SK-N-SH (cell line): ENCODE results near the gene KRT9. TPM values are rescaled to one million over a fixed set of nuclear protein-coding genes. Genes with fewer than 3 reads are reported as not detected.

ENCODE experiments used
- CTCF ChIA-PET: fragments of 300-600, 350-600 bp; formaldehyde crosslinking; extraction: SDS; loops from one replicate; lab custom pipeline; 2021; lab: Yijun Ruan, JAX
- POLR2A ChIA-PET: fragments of 350-600 bp; sonication (Branson Sonifier 250); formaldehyde crosslinking; extraction: SDS; loops from one replicate; lab custom pipeline; 2020; ENCODE audit warnings: antibody characterized with exemption, inconsistent platforms; lab: Yijun Ruan, JAX
- DNase-seq: peaks from one replicate; pipeline ENCODE4 v3.0.0; 2012
- H2AFZ ChIP-seq: fragments of 200-600 bp; sonication (generic); 2 replicates; pipeline ENCODE4 v1.8.1; 2016; ENCODE audit warnings: antibody characterized with exemption, mild to moderate bottlenecking, low read depth
- H3F3A ChIP-seq: fragments of 200-600 bp; sonication (generic); replicated peaks from 2 replicates; pipeline ENCODE3; 2016; ENCODE audit warnings: antibody characterized with exemption, mild to moderate bottlenecking; ENCODE audit not compliant: insufficient read depth
- H3K27ac ChIP-seq, 2 experiments: fragments of 200-500 bp in 1 of 2; fragments of 200-600 bp in 1 of 2; sonication (Bioruptor generic) in 1 of 2; sonication (generic), shearing (Covaris generic) in 1 of 2; 2 replicates each; pipeline versions ENCODE4 v1.5.1 to v1.6.1; 2014 to 2016; ENCODE audit warnings: low read depth in 2 of 2, inconsistent platforms in 1 of 2, low read length in 1 of 2, mild to moderate bottlenecking in 1 of 2, mixed read lengths in 1 of 2
- H3K27me3 ChIP-seq: fragments of 200-600 bp; sonication (generic), shearing (Covaris generic); 2 replicates; pipeline ENCODE4 v1.6.1; 2016; ENCODE audit warnings: mixed run types; ENCODE audit not compliant: insufficient read depth
- H3K36me3 ChIP-seq, 2 experiments: fragments of 200-500 bp in 1 of 2; fragments of 200-600 bp in 1 of 2; sonication (Bioruptor generic) in 1 of 2; sonication (generic) in 1 of 2; replicated peaks in 1 of 2; 2 replicates each; pipeline versions ENCODE3 to v1.5.1; 2014 to 2016; ENCODE audit warnings: low read length in 1 of 2, mild to moderate bottlenecking in 1 of 2; ENCODE audit not compliant: insufficient read depth in 2 of 2, control insufficient read depth in 1 of 2
- H3K4me1 ChIP-seq, 2 experiments: fragments of 200-500 bp in 1 of 2; fragments of 200-600 bp in 1 of 2; sonication (Bioruptor generic) in 1 of 2; sonication (generic), shearing (Covaris generic) in 1 of 2; 2 replicates each; pipeline versions ENCODE4 v1.5.1 to v1.6.1; 2014 to 2016; ENCODE audit warnings: low read depth in 1 of 2, low read length in 1 of 2, mixed run types in 1 of 2; ENCODE audit not compliant: insufficient read depth in 2 of 2, control insufficient read depth in 1 of 2
- H3K4me2 ChIP-seq: fragments of 200-600 bp; sonication (generic), shearing (Covaris generic); 2 replicates; pipeline ENCODE4 v1.6.1; 2017; ENCODE audit warnings: mixed run types
- H3K4me3 ChIP-seq, 2 experiments: fragments of 200-500 bp in 1 of 2; fragments of 200-600 bp in 1 of 2; sonication (Bioruptor generic) in 1 of 2; sonication (generic), shearing (Covaris generic) in 1 of 2; 2 replicates each; pipeline versions ENCODE4 v1.5.1 to v1.8.1; 2014 to 2016; ENCODE audit warnings: low read depth in 2 of 2, inconsistent platforms in 1 of 2, low read length in 1 of 2, mild to moderate bottlenecking in 1 of 2, mixed read lengths in 1 of 2, moderate library complexity in 1 of 2
- H3K79me2 ChIP-seq: fragments of 200-600 bp; sonication (generic); 2 replicates; pipeline ENCODE4 v1.8.1; 2017; ENCODE audit warnings: mild to moderate bottlenecking; ENCODE audit not compliant: insufficient read depth
- H3K9ac ChIP-seq: fragments of 200-600 bp; sonication (generic); 2 replicates; pipeline ENCODE4 v1.6.1; 2017; ENCODE audit warnings: mixed run types
- H3K9me2 ChIP-seq: fragments of 200-600 bp; sonication (generic); 2 replicates; pipeline ENCODE4 v1.6.1; 2017; ENCODE audit warnings: mixed run types
- H3K9me3 ChIP-seq: fragments of 200-600 bp; sonication (generic); 2 replicates; pipeline ENCODE4 v1.6.1; 2017; ENCODE audit warnings: mixed run types, mild to moderate bottlenecking, moderate library complexity
- H4K20me1 ChIP-seq: fragments of 200-600 bp; sonication (generic); 2 replicates; pipeline ENCODE4 v1.6.1; 2017; ENCODE audit warnings: mild to moderate bottlenecking, mixed run types; ENCODE audit not compliant: insufficient read depth
- ELF1 ChIP-seq: IDR thresholded peaks from 2 replicates; pipeline ENCODE4 v1.4.0; 2012
- FOSL2 ChIP-seq: IDR thresholded peaks from 2 replicates; pipeline ENCODE4 v1.4.0; 2012; ENCODE audit warnings: low read depth, mild to moderate bottlenecking, moderate library complexity, borderline replicate concordance
- GABPA ChIP-seq: IDR thresholded peaks from 2 replicates; pipeline ENCODE4 v1.4.0; 2012; ENCODE audit warnings: low read depth, mild to moderate bottlenecking
- GATA2 ChIP-seq: sonication (generic); formaldehyde crosslinking; IDR thresholded peaks from 2 replicates; pipeline ENCODE4 v1.5.0; 2020; ENCODE audit warnings: mild to moderate bottlenecking, missing genetic modification reagents
- MXI1 ChIP-seq: IDR thresholded peaks from 2 replicates; pipeline ENCODE4 v1.6.1; 2012; ENCODE audit warnings: mild to moderate bottlenecking, low read depth, low read length, improper control_type of control experiment
- RFX5 ChIP-seq: IDR thresholded peaks from 2 replicates; pipeline ENCODE4 v1.6.1; 2012; ENCODE audit warnings: mild to moderate bottlenecking, improper control_type of control experiment, low read length
- RXRA ChIP-seq: IDR thresholded peaks from 2 replicates; pipeline ENCODE4 v1.4.0; 2012; ENCODE audit warnings: low read depth, mild to moderate bottlenecking, borderline replicate concordance
- TEAD4 ChIP-seq: IDR thresholded peaks from 2 replicates; pipeline ENCODE4 v1.4.0; 2012; ENCODE audit warnings: mild to moderate bottlenecking, borderline replicate concordance; ENCODE audit not compliant: insufficient read depth
- YY1 ChIP-seq: IDR thresholded peaks from 2 replicates; pipeline ENCODE4 v1.4.0; 2012; ENCODE audit warnings: low read depth, mild to moderate bottlenecking
- WGBS: methylation state at CpG from one replicate; pipeline ENCODE4 v1.1.6; 2017; ENCODE audit warnings: low lambda C conversion rate; 5-methylcytosine and 5-hydroxymethylcytosine counted together
- polyA plus RNA-seq, 3 experiments: library from polyadenylated mRNA; depleted of rRNA; stranded (reverse); fragments of >200 nt; gene quantifications; 2 replicates each; pipeline ENCODE4 v1.2.3, GENCODE V29; 2012
- TF ChIP-seq, protein P1 (sequence below): IDR thresholded peaks from 2 replicates; pipeline ENCODE4 v1.4.0; 2012; ENCODE audit warnings: low read depth, borderline replicate concordance
- TF ChIP-seq, protein P2 (sequence below): fragments of 150-350 bp; IDR thresholded peaks from 2 replicates; pipeline ENCODE4 v1.6.1; 2016; ENCODE audit warnings: mild to moderate bottlenecking, low read depth, low read length
- TF ChIP-seq, protein P3 (sequence below): IDR thresholded peaks from 2 replicates; pipeline ENCODE4 v1.6.1; 2012; ENCODE audit warnings: mild to moderate bottlenecking, low read depth, low read length, moderate library complexity
- TF ChIP-seq, protein P4 (sequence below): IDR thresholded peaks from 2 replicates; pipeline ENCODE4; 2012
- TF ChIP-seq, protein P5 (sequence below): IDR thresholded peaks from 2 replicates; pipeline ENCODE4 v1.4.0; 2012; ENCODE audit warnings: low read depth, borderline replicate concordance

The KRT9 gene
- polyA plus RNA-seq, 1 of the 3 experiments (the other 2 are of a cell fraction): not detected

DNA sequence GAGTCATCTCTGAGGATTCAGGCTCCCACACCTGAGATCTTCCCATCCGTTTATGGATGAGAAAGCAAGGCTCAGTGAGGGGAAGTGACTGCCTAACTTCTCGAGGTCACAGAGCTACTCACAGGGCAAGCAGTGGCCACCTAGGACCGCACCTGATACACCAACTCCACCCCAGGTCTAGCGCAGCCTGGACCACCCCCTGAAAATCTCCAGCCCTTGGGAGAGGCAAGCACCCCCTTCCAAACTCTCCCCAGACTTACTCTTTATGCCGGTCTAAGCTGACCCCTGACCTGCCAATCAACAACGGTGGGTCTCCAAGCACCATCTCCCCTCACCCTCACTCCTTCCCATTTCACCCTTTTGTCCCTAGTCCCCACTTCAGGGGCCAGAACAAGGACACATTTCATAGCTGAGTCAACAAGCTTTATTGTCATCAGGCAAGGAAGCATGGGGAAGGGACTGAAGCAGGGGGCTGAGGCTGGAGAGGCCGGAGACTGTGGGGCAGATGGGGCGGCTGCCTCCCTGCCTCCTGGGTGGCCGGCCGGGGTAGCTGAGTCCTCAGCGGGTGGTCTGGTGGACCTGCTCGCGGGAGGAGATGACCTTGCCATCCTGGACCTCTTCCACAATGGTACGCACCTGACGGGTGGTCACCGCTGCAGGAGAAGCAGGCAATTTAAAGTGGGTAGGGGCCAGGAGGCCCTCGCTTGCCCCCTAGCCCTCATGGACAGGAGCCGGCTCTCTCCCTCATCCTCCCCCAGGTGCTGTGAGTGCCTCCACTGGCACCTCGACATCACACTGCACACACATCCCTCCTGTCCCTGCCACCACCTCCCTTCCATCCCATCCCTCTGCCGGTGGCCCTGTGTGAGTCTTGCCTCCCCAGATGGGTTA is 47.4 kb upstream of the KRT9 start (continued):
- TF ChIP-seq GATA2 (no peak), RFX5 (no peak), FOSL2 (no peak)
- TF ChIP-seq, protein P1, sequence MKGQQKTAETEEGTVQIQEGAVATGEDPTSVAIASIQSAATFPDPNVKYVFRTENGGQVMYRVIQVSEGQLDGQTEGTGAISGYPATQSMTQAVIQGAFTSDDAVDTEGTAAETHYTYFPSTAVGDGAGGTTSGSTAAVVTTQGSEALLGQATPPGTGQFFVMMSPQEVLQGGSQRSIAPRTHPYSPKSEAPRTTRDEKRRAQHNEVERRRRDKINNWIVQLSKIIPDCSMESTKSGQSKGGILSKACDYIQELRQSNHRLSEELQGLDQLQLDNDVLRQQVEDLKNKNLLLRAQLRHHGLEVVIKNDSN: no peak

DNA sequence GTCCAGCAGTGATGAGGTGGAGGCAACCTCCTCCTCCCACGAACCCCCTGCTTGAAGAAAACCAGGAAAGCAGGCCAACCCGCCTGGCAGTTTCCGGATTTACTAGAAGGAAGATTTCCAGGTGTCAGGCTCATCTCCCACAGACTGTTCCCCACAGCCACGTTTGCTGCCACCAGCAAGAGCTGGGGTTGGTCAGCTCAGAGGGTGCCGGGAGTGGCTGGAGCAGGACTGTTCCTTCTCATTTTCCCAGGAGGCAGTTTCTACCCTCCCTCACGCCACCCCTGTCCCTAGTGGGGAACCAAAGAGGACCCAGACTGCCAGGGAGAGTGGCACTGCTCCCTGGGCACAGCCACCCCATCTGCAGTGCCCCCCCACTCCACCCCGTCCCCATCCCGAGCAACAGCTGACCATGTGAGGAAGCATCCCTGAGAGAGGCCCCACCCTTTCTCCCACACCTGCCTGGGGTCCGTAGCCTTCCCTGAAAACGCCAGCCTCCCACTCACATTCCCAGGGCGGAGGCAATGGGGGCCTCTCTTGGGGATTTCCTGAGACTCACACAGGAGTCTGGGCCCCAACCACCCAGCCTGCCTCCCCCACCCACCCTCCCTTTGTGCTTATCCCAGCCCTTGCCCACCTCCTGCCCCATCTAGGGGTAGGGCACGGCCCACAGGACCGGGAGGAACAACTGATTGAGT is 46.6 kb upstream of the KRT9 start:
- no peak overlapping the region for H3K4me3 ChIP-seq
- TF ChIP-seq, protein P2, sequence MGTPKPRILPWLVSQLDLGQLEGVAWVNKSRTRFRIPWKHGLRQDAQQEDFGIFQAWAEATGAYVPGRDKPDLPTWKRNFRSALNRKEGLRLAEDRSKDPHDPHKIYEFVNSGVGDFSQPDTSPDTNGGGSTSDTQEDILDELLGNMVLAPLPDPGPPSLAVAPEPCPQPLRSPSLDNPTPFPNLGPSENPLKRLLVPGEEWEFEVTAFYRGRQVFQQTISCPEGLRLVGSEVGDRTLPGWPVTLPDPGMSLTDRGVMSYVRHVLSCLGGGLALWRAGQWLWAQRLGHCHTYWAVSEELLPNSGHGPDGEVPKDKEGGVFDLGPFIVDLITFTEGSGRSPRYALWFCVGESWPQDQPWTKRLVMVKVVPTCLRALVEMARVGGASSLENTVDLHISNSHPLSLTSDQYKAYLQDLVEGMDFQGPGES: no peak
- H3K27ac ChIP-seq: no peak overlapping the region
- H3K9ac ChIP-seq: no peak overlapping the region
- H3K27me3 ChIP-seq: no peaks in the 10 kb centered on the region
- 50% methylated on average over 13 of the region's 13 CpGs for WGBS
- H3K4me2 ChIP-seq: no peak overlapping the region
- no peaks in the 10 kb centered on the region for H3K9me2 ChIP-seq
- POLR2A ChIA-PET: interaction anchor here (1.0 kb wide), 1 partner anchor 662 kb away, joined by 3 read pairs; no protein-coding TSS in a partner anchor
- CTCF ChIA-PET: interaction anchor here (1.0 to 3.4 kb wide), 4 partner anchors 30 to 69 kb away, joined by 3 to 27 read pairs (median 10); no protein-coding TSS in a partner anchor
- H3K9me3 ChIP-seq: no peaks in the 10 kb centered on the region
- H2AFZ ChIP-seq: no peak overlapping the region
- H4K20me1 ChIP-seq: no peaks in the 10 kb centered on the region
- H3K4me1 ChIP-seq: peaks cover 0 to 19% of the 10 kb centered on the region in 2 experiments; a peak in 1 of 4 replicates
- no peak for DNase-seq
- H3F3A ChIP-seq: no peaks in the 10 kb centered on the region
- no peaks in the 10 kb centered on the region for H3K79me2 ChIP-seq
- no peaks in the 10 kb centered on the region for H3K36me3 ChIP-seq

DNA sequence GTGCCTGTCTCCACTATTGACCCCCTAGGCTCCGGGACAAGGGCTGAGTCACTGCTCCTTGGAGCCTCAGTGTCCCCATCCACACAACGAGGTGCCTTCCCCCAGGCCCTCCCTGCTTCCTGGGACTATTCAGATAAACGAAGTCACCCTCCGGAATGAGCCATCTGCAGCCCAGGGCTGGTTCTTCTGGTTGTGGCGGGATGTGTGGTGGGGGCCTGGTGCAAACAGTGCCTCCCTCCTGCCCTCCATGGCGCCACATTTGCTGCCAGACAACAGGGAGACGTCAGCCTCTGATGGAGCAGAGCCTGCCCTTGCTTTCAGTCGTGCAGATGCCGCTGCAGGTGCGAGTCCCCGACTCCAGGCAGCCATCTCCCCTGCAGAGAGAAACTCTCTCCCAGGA is 45.8 kb upstream of the KRT9 start:
- Histone ChIP-seq H3K4me3 (no peak overlapping the region), H3K9ac (no peak overlapping the region), H3K27me3 (no peaks in the 10 kb centered on the region), H3K9me2 (no peaks in the 10 kb centered on the region), H3K9me3 (no peaks in the 10 kb centered on the region), H3K36me3 (no peaks in the 10 kb centered on the region), H2AFZ (no peak overlapping the region), H3K4me2 (no peak overlapping the region), H4K20me1 (no peaks in the 10 kb centered on the region), H3K4me1 (peaks cover 0 to 15% of the 10 kb centered on the region in 2 experiments; a peak in 1 of 4 replicates), H3K79me2 (no peaks in the 10 kb centered on the region), H3F3A (no peaks in the 10 kb centered on the region), H3K27ac (no peak overlapping the region)
- WGBS: 37% methylated on average over 11 of the region's 11 CpGs
- ChIA-PET CTCF (interaction anchor here (1.2 to 3.4 kb wide), 3 partner anchors 30 to 69 kb away, joined by 3 to 27 read pairs (median 7); no protein-coding TSS in a partner anchor), POLR2A (interaction anchor here (1.0 kb wide), 1 partner anchor 661 kb away, joined by 3 read pairs; no protein-coding TSS in a partner anchor)
- no peak for DNase-seq
- TF ChIP-seq TEAD4 (no peak), ELF1 (no peak), YY1 (no peak), MXI1 (no peak), GABPA (no peak), RXRA (no peak)
- TF ChIP-seq, protein P3, sequence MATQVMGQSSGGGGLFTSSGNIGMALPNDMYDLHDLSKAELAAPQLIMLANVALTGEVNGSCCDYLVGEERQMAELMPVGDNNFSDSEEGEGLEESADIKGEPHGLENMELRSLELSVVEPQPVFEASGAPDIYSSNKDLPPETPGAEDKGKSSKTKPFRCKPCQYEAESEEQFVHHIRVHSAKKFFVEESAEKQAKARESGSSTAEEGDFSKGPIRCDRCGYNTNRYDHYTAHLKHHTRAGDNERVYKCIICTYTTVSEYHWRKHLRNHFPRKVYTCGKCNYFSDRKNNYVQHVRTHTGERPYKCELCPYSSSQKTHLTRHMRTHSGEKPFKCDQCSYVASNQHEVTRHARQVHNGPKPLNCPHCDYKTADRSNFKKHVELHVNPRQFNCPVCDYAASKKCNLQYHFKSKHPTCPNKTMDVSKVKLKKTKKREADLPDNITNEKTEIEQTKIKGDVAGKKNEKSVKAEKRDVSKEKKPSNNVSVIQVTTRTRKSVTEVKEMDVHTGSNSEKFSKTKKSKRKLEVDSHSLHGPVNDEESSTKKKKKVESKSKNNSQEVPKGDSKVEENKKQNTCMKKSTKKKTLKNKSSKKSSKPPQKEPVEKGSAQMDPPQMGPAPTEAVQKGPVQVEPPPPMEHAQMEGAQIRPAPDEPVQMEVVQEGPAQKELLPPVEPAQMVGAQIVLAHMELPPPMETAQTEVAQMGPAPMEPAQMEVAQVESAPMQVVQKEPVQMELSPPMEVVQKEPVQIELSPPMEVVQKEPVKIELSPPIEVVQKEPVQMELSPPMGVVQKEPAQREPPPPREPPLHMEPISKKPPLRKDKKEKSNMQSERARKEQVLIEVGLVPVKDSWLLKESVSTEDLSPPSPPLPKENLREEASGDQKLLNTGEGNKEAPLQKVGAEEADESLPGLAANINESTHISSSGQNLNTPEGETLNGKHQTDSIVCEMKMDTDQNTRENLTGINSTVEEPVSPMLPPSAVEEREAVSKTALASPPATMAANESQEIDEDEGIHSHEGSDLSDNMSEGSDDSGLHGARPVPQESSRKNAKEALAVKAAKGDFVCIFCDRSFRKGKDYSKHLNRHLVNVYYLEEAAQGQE: no peak
- TF ChIP-seq, protein P4, sequence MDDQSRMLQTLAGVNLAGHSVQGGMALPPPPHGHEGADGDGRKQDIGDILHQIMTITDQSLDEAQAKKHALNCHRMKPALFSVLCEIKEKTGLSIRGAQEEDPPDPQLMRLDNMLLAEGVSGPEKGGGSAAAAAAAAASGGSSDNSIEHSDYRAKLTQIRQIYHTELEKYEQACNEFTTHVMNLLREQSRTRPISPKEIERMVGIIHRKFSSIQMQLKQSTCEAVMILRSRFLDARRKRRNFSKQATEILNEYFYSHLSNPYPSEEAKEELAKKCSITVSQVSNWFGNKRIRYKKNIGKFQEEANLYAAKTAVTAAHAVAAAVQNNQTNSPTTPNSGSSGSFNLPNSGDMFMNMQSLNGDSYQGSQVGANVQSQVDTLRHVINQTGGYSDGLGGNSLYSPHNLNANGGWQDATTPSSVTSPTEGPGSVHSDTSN: no peak
- TF ChIP-seq, protein P5, sequence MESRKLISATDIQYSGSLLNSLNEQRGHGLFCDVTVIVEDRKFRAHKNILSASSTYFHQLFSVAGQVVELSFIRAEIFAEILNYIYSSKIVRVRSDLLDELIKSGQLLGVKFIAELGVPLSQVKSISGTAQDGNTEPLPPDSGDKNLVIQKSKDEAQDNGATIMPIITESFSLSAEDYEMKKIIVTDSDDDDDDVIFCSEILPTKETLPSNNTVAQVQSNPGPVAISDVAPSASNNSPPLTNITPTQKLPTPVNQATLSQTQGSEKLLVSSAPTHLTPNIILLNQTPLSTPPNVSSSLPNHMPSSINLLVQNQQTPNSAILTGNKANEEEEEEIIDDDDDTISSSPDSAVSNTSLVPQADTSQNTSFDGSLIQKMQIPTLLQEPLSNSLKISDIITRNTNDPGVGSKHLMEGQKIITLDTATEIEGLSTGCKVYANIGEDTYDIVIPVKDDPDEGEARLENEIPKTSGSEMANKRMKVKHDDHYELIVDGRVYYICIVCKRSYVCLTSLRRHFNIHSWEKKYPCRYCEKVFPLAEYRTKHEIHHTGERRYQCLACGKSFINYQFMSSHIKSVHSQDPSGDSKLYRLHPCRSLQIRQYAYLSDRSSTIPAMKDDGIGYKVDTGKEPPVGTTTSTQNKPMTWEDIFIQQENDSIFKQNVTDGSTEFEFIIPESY: no peak
